HG03135 (cell line): ENCODE measurements around the gene GYPE.
"Not testable (repeated sequence)": the region's sequence is repeated elsewhere in the genome, so short reads cannot be mapped to it uniquely, and the experiment has no call there.

Experiments
- ATAC-seq: cut with Tn5 transposase; IDR thresholded peaks from one replicate; pipeline ENCODE4 v1.9.1; 2021; ENCODE audit warnings: mild to moderate bottlenecking, moderate library complexity; ENCODE audit not compliant: unreplicated experiment

GYPE gene

DNA sequence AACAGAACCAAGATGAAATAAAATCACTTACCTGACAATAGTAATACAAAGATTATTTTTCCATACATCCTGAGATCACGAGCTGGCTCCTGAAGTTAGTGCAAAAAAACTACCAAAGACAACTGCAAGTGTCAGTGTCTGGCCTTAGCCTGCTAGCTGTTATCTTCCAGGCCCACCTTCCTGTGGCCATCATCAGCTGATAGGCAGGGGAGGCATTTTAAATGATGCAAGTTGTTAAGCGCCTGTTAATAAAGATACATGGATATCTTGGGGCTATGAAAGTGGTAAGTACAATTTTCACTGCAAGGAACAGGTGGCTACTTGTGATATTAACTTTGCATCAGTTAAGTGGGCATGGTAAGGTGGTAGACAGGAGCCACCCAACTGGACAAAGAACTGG, at the start of gene GYPE:
Gene GYPE (minus strand): TSS at position 120 of the 400 bp plus-strand sequence. CDS start 52 bp downstream, at position 68.
- ATAC-seq = not testable (repeated sequence)

DNA sequence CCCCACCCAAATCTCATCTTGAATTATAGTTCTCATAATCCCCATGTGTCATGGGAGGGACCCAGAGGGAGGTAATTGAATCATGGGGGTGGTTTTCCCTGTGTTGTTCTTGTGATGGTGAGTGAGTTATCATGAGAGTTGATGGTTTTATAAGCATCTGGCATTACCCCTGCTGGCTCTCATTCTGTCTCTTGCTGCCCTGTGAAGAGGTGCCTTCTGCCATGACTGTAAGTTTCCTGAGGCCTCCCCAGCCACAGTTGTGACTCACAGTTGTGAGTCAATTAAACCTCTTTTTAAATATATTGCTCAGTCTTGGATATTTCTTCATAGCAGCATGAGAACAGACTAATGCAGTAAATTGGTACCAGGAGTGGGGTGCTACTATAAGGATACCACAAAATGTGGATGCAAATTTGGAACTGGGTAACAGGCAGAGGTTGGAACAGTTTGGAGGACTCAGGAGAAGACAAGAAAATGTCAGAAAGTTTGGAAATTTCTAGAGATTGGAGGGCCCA, 46.2 kb upstream of the GYPE start:
- ATAC-seq = not testable (repeated sequence)

DNA sequence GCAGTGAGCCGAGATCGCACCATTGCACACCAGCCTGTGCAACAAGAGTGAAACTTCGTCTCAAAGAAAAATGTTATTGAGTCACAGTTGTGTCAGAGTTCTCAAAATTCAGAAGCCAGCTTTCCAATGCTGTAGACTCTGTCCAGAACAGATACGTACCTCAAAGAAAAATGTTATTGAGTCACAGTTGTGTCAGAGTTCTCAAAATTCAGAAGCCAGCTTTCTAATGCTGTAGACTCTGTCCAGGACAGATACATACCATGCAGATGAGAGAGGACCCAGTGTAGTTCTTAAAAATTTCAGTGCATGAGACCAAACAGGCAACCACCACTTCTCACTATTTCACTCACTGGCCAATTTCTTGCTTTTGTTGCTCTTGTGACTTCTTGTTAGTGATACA, 45.6 kb upstream of the GYPE start:
- ATAC-seq = not testable (repeated sequence)

DNA sequence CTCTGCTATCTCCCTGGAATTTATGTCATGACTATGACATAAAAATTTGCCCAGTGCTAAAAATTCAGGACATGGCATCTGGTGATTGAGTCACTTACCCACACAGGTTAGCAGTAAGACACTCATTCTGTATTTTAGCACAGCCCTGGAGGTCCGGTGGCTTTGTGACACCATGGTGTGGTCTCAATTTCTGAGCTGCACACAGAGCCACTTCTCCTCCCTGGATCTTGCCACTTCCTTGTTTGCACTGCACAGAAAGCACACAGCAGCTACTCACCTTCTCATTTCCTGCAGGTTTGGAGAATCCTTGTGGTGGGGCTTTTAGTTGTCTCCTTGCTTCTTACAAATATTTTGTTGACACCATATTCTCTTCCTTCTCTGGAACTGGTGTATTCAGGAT, 44.8 kb upstream of the GYPE start:
- not testable (repeated sequence) for ATAC-seq

DNA sequence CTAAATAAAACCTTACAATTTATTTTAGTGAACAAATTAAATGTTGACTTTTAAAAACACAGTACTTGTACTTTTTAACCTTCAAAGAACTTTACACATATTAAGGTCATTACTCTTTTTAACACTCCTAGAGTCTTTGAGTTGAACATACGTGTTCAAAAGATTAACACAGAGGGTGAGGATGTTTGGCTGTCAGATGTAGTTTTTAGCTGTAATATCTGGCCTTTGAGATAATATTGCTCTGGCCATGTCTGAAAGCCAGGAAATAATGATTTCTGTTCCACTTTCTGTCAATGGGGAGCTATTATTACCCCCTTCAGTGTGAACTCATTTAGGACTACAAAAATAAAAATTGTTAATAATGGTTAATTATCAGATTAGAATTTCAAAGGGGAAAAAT, 42.1 kb upstream of the GYPE start:
- not testable (repeated sequence) for ATAC-seq

DNA sequence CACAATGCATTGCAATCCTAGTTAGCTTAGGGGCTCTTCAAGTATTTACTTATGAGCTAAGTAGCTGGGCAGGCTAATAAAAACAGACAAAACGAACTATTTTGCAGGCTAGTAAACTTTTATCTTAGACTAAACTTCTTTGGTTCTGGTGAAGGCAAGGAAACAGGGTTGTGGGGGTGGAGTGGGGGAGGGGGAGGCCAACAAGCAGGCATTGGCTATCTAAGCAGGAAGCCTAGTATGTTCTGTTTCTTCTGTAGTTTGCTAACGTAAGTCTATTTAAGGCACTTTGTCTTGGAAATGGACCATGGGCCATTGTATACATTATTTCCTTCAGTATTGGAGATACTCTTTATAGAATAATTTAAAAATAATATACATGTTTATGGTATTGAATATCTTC, 35.3 kb upstream of the GYPE start:
- not testable (repeated sequence) for ATAC-seq

DNA sequence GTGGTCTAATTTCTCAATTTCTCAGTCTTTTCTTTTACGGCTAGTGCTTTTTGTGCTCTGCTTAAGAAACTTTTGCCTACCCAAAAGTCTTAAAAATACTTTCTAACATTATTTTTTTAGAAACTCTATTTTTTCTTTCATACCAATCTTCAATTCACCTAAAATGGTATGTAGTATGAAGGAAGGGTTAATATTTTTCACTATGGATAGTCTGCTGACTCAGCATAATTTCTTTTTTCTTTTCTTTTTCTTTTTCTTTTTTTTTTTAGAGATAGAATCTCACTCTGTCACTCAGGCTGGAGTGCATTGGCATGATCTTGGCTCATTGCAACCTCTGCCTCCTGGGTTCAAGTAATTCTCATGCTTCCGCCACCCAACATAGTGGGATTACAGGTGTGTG, 34.2 kb upstream of the GYPE start:
- no peak for ATAC-seq

DNA sequence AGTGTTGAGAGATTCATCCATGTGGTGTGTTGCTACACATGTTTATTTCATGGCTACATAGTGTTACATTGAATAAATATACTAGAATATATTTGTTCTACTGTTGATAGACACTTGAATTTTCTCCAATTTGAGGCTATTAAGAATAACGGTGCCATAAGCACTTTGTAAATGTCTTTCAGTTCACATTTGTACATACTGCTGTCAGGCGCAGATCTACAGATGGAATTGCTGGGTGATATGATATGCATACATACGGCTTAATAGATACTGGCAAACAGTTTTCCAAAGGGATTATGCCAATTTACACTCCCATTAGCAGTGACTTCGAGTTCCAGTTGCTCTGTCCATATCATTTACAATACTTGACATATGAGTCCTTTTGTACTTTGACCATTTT, 33.5 kb upstream of the GYPE start:
- ATAC-seq = not testable (repeated sequence)

DNA sequence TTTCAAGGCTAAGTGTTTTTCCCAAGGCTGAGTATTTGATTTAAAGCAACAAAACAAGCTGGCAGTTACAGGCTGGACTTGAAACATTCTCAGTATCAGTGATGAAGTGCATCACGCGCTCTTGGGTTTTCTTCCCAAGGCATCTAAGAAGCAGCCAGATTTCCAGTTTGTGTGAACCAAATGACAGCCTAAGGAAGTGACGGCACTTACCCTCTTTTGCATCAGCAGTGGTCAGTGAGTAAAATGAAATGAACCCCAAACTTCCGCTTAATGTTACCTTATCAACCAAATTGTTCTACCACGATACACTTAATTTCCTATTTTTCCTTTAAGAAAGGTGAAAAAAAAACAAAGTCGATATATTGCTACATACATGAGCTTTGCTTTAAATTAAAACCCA, 15.8 kb upstream of the GYPE start:
- ATAC-seq = no peak

DNA sequence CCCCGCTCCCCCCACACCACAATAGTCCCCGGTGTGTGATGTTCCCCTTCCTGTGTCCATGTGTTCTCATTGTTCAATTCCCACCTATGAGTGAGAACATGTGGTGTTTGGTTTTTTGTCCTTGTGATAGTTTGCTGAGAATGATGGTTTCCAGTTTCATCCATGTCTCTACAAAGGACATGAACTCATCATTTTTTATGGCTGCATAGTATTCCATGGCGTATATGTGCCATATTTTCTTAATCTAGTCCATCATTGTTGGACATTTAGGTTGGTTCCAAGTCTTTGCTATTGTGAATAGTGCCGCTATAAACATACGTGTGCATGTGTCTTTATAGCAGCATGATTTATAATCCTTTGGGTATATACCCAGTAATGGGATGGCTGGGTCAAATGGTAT, 11.1 kb upstream of the GYPE start:
- not testable (repeated sequence) for ATAC-seq

DNA sequence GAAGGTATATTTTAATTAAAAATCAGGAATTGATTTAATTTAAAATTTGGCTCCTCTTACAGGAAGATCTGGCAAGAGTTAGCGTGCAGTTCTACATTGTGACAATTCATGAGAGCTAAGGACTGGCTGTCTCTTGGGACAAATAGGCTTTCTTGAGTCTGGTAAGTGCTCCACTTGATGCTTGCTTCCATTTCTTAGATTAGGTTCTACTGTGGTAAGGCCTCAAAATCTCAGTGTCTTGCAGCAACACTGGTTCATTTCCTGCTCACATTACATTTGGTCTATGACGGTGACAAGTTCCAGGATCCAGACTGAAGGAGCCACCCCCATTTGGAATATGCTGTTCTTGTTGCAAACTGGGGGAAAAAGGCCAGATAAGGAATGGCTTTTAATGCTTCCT, 7.1 kb upstream of the GYPE start:
- ATAC-seq = not testable (repeated sequence)

DNA sequence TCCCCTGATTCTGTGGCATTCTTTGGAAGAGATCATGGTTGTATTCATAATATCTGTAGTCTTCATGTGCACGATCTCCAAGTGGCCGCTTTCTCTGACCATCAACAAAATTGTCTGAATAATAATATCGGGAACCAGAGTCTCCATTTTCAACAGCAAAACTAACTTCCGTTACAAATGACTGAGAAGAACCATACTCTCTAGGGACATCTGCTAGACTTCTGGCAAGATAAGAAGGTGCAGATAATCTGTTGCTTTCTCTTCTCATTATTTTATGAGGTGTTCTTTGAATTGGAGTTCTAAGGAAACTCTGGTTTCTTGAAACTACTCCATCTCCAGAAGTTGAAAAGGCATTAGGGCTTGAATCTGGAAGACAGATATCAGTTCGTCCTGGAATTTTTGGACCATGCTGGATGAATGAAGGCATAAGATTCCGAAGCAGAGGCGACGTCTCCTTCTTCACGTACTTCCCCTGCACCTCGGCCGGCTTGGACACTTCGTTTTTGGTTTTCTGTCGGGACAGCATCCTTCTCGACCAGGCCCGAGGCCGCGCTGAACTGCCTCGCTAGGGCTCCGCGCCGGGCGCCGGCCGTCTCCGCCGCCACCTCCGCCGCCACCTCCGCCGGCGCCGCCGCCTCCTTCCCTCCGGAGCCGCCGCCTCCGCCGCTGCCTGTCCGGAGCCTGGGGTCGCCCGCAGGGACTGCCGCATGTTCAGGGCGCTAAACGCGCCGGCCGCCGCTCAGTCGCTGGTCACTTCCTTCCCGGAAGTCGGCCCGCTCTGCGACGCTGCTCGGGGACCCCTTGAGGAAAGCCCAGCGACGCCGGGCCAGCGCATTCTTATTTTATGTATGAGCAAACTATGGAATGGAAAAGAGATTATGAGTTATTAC, 6.4 kb upstream of the GYPE start:
- peak; percentile 67 for ATAC-seq

DNA sequence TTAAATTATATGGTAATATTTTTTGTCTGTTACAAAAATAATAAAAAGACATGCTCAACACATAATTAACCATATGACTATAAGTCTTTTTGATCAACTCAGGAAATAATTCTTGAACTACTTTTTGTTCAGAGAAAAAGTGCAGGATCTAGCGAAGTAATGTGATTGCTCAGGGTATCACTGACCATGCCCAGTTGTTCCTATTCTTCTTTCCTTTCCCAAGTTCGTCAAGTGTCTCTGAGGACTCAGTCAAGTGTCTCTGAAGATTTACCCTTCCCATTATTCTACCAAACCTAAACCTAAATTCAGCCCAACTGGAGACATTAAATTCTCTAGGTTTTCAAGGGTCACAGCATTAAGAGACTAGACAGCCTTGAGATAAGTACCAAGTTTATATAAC, 5.5 kb upstream of the GYPE start:
- not testable (repeated sequence) for ATAC-seq

DNA sequence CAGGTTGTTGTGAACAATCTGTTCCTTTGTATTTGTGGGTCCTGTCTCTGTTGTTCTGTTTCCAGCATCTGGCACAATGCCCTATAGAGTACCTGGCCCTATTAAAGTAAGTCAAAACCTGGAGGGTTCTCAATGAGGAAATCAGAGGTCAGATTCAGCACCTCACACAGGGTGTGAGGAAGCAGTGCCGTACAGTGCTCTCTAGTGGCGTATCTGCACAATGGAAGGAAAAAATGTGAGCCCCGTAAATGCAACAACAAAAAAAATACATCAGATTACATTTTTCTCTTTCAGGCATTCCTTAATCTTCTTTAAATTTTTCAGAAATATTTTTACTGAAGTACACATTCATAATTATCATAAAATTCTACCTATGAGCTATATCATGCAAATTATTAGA, 2.5 kb upstream of the GYPE start:
- ATAC-seq = peak; percentile 47

DNA sequence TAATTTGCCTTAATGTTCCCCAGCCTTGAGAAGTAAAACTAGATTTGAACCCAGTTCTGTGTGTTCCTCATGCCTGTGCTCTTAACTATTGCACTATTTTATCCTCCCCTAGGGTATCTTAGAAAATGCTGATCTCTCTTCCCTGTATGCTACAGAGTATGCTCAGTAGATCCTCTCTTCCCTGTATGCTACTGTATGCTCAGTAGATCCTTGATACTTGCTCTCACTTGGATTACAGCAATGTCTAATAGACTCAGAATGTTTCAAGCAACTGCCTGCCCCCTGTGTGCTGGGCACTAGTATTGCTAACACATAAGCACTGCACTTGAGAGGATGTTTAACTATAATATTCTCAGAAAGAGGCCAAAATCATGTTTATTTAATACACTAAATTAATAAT, 928 bp downstream of the GYPE start:
- ATAC-seq = not testable (repeated sequence)

DNA sequence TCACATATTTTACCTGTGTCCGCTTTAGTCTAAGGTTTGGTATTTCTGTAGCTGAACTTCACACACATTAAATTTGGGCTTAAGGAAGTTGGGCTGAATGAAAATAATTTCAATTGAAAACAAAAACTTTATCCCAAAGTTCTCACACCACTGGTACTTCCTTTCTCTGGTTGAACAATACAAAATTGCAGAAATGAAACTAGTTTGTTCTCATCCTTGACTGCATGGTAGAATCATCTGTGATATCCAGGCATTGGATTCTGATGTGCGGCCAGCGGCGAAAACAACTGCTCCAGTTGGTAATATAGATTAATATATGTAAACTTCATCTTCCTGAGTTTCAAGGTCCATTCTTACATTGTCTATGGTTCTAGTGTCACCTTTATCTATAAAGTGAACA, 15.0 kb downstream of the GYPE start:
- ATAC-seq = not testable (repeated sequence)

DNA sequence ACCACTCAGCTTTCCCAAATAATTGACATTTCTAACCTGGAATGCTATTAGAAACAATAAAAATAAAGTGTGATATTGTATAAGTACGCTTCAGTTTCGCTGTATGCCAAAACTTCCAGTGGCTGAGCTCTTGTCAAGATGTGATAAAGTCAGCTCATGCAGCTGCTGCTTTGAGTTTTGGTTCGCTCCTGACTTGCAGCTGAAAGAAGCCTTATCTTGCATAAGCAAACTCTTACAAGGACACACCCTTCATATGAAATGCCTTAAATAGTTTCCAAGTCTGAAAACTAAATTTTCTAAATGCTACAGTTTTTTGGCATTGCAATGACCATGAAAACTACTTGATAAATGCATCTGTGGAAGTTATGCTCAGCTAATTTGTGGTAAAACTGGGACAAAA, 17.2 kb downstream of the GYPE start:
- ATAC-seq = not testable (repeated sequence)

DNA sequence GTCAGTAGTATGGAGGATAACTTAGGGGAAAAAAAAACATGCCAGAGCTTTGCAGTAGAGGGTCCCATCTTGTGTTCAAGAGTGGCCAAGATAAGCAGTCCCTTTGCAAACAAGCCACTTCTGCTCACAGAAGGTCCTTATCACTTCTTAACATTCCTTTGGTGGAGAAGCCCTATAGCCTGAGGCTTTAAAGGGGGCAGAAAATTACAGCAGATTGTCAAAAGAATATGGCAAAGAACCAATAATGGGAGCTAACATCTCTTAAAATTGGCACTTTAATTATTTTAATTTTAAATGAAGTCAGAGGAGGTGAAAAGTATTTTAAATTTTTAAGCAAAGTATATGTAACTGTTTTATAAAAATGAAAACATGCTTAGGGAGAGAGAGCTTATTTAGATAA, 20.4 kb downstream of the GYPE start:
- ATAC-seq = not testable (repeated sequence)

DNA sequence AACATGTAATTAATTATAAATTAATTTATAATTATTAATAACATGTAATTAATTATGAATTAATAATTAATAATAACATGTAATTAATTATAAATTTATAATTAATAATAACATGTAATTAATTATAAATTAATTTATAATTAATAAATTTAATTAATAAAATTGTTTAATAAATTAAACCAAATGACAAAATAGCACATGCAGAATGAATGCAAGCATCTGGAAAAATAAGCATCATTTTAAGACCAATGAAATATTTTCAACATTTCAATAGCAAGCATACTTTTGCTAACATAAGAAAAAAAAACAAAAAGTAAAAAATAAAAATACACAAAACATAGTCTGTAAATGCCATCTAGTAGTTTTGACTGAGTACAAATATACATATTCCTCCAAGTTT, 21.8 kb downstream of the GYPE start:
- ATAC-seq = no peak

DNA sequence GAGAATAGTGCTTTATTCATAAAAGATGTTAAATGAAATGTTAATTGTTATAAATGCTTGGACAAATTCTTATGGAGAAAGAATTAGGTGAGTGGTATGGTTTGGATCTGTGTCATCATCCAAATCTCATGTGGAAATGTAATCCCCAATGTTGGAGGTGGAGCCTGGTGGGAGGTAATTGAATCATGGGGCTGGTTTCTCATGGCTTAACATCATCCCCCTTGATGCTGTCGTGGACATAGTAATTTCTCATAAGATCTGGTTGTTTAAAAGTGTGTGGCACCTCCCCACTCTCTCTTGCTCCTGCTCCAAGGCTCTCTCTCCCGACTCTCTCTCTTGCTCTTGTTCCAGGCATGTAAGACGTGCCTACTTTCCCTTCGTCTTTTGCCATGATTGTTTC, 22.5 kb downstream of the GYPE start:
- no peak for ATAC-seq

DNA sequence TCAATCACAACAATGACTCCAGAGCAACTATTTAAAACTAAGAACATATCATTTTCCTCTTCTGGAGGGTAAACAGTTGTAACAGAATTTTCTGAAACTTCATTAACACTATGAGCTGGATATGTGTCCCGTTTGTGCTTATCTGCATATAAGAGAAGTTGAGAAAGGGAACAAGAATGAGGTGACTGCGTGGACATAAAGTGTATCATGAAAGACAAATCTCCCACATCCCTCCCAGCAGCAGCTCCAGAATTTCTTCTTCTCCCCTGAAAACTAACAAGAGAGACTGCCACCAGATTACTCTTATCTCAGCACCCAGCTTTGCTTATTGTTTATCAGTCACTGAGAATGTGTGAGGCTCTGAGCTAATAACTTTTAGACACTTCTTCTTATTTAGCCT, 25.8 kb downstream of the GYPE start:
- ATAC-seq = not testable (repeated sequence)

DNA sequence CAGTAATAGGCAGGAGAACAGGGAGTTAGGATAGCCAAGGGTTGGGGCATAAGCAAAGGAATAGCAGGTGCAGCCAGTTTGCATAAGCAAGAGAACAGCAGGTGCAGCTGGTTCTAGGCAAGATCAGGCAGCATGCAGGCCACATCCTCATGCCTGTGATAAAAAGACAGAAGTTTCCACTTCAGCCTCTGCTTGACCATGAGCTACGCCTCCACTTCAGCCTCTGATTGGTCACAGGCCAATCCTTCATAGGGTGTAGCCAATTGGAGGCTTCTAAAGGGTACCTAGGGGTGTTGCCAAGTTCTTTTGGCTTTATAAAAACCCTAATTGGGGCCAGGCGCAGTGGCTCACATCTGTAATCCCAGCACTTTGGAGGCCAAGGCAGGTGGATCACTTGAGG, 30.0 kb downstream of the GYPE start:
- ATAC-seq = not testable (repeated sequence)
